Kidney epithelial cell (primary cell): ENCODE results near the gene KMT5C. TPM values are rescaled to one million over a fixed set of nuclear protein-coding genes. Genes with fewer than 3 reads are reported as not detected.

Experiments used
- DNase-seq: peaks from one replicate; pipeline ENCODE4 v3.0.0-alpha.2; 2010; ENCODE audit warnings: low read depth
- H3K27me3 ChIP-seq: 2 replicates; pipeline ENCODE4 v1.6.0; 2011; ENCODE audit warnings: low read length; ENCODE audit not compliant: control insufficient read depth, insufficient read depth
- H3K36me3 ChIP-seq: 2 replicates; pipeline ENCODE4 v1.5.1; 2011; ENCODE audit warnings: low read length; ENCODE audit not compliant: control insufficient read depth, insufficient read depth
- H3K4me3 ChIP-seq: 2 replicates; pipeline ENCODE4 v1.5.1; 2011; ENCODE audit warnings: low read depth, mild to moderate bottlenecking, control low read depth, low read length
- total RNA-seq: library from RNA; depleted of rRNA; stranded (reverse); fragments of >200 nt; gene quantifications from 2 replicates; pipeline ENCODE4 v1.2.3, GENCODE V29; 2015
- TF ChIP-seq, protein P1 (sequence below): IDR thresholded peaks from 2 replicates; pipeline ENCODE4 v1.5.1; 2011; ENCODE audit warnings: mild to moderate bottlenecking, moderate library complexity, low read length, control low read depth, inconsistent platforms; ENCODE audit not compliant: insufficient read depth, poor library complexity, severe bottlenecking

The KMT5C gene
- total RNA-seq, 1 donor from 2014 or later, result 11.9 TPM

DNA sequence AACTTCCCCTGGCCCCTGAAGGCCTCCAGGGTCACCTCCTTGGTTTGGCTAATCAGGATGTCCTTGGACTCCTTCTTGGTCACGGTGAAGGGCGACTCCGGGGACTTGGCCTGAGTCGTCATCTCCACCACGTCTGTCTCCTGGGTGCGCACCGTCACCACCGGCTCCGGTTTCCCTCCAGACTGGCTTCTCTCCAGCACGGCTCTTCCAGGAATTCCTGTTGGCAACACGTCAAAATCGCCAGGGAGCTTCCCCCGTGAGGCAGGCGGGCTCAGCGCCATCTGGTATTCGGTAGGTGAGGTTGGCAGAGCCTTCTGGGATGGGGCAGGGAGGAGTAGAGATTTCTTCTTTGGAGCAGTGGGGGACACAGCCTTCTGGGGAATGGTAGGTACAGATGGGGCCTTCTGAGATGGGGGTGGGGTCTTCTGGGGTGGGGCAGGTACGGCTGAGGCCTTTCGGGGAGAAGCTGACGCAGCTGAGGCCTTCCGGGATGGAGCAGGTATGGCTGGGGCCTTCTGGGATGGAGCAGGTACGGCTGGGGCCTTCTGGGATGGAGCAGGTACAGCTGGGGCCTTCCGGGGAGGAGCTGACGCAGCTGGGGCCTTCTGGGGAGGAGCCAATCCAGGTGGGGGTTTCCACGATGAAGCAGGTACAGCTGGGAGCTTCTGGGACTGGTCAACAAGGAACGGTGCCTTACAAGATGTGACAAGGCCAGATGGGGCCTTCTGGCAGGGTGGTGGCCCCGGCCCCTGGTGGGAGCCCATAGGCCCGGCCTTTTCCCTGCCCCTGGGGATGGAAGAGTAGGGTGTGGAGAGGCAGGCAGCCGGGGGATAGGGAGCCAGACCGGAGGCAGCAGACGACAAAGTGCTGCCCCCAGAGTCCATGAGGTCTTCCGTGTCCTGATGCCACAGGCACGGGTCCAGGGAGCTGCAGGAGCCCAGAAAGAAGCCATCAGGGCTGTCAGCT, 19.6 kb downstream of the KMT5C start:
- no peak for DNase-seq
- H3K4me3 ChIP-seq, result no peak overlapping the region
- TF ChIP-seq, protein P1, sequence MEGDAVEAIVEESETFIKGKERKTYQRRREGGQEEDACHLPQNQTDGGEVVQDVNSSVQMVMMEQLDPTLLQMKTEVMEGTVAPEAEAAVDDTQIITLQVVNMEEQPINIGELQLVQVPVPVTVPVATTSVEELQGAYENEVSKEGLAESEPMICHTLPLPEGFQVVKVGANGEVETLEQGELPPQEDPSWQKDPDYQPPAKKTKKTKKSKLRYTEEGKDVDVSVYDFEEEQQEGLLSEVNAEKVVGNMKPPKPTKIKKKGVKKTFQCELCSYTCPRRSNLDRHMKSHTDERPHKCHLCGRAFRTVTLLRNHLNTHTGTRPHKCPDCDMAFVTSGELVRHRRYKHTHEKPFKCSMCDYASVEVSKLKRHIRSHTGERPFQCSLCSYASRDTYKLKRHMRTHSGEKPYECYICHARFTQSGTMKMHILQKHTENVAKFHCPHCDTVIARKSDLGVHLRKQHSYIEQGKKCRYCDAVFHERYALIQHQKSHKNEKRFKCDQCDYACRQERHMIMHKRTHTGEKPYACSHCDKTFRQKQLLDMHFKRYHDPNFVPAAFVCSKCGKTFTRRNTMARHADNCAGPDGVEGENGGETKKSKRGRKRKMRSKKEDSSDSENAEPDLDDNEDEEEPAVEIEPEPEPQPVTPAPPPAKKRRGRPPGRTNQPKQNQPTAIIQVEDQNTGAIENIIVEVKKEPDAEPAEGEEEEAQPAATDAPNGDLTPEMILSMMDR, result no peak
- H3K36me3 ChIP-seq, result no peaks in the 10 kb centered on the region
- peaks cover 13% of the 10 kb centered on the region for H3K27me3 ChIP-seq

DNA sequence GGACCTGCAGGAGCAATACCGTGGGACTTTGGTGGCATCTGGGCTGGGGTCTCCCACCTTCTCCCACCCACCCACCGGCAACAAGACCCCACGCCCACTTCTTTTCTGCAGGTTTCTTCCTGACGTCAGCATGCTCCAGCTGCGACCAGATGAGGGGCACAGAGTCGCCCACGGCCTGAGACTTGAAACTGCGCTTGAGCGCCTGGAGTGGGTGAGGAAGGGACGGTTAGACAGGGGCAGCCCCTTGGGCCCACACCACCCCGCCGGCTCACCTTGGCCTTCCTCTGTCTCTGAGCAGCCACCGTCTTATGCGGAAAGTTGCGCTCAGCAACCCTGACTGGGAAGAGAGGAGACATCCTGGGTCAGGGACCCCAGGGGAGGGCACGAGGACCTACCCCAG, 21.2 kb downstream of the KMT5C start:
- TF ChIP-seq, protein P1, result no peak
- no peak for DNase-seq
- H3K27me3 ChIP-seq, result peaks cover 8% of the 10 kb centered on the region
- no peaks in the 10 kb centered on the region for H3K36me3 ChIP-seq
- H3K4me3 ChIP-seq, result no peak overlapping the region

DNA sequence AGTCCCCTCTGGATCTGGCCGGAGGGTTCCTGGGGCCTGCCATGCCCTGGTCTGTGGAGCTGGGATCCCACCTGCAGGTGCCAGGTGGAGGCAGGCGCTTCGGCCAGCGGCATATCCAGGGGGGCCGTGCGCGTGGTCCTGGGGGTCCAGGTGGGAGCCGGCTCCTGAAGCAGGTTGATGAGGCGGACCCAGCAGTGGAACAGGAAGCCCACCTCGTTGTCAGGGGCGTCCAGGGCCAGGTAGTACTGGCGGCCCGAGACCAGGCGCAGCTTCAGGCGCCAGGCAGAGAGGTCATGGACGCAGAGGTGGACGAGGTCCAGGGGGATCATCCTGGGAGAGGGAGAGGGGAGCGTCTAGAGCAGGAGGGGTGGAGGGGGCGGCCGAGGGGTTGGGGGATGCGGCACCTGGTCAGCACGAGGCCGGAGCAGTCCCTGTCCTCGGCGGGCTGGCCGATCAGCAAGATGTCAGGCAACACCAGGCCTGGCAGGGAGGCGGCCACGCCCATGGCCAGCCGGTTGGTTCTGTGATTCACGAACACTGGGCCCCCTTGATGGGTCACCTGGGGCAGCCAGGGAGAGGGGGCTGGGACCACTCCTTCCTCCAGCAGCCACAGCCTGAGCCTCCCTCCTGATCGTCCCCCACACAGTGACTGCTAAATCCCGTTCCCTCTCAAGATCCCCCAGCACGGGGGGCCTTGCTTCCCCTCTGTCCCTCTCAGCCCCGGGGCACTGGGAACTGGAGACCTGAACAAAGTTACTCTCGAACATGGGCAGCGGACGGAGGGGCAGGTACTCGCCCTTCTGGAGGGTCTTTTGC, 22.7 kb downstream of the KMT5C start:
- no peaks in the 10 kb centered on the region for H3K36me3 ChIP-seq
- TF ChIP-seq, protein P1, result no peak
- no peak overlapping the region for H3K4me3 ChIP-seq
- no peak for DNase-seq
- H3K27me3 ChIP-seq, result peaks cover 2% of the 10 kb centered on the region

DNA sequence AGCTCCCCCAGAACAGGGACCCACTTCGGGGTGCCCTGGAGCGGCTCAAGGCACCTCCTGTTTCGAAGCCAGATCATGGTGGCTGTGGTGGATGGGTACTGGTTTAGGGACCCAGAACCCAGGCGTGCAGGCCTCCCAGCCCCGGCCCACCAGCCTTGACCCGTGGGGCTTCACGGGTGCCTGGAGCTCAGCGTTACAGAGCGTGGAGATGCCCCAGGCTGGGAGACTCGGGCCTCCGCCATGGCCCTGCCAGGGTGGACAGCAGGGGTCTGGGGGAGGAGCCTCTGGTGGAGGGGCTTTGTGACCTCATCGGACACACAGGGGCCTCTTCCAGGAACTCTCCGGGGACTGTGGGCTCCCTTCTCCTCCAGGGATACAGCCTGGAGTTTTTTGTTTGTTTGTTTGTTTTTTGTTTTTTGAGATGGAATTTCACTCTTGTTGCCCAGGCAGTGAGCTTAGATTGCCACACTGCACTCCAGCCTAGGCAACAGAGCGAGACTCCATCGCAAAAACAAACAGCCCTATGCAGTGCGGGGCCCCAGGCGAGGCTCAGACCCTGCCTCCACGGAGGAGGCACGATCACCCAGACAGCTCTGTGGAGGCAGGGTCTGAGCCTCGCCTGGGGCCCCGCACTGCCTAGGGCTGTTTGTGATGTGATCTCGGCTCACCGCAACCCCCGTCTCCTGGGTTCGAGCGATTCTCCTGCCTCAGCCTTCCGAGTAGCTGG, 23.5 kb downstream of the KMT5C start, which contains the start of gene GARIN5B:
Gene GARIN5B, minus strand, starts transcription at position 271 of the 727 bp plus-strand sequence. Its CDS starts 194 bp downstream, at position 77.
- TF ChIP-seq, protein P1, result no peak
- Histone ChIP-seq H3K27me3 (no peaks in the 10 kb centered on the region), H3K36me3 (no peaks in the 10 kb centered on the region), H3K4me3 (no peak within 1 kb of the TSS)
- no peak for DNase-seq

DNA sequence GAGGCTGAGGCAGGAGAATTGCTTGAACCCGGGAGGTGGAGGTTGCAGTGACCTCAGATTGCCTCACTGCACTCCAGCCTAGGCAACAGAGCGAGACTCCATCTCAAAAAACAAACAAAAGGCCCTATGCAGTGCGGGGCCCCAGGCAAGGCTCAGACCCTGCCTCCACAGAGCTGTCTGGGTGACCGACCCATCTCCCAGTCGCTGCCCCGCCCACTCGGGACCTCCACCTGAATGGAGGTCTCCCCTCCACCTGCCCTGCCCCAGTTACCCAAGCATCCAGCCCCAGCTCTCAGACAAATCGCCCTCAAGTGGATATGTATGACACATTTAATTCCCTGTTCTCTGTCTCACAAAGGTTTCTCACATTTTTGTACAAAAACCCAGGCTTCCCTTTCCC, 25.6 kb downstream of the KMT5C start:
- Histone ChIP-seq H3K27me3 (no peaks in the 10 kb centered on the region), H3K36me3 (no peaks in the 10 kb centered on the region), H3K4me3 (no peak overlapping the region)
- TF ChIP-seq, protein P1, result no peak
- DNase-seq, result no peak
